SK-N-SH (cell line): Measurements from ENCODE around the gene HECTD4. TPM values are rescaled to one million over a fixed set of nuclear protein-coding genes. Genes with fewer than 3 reads are reported as not detected.

Experiments used
- CTCF ChIA-PET: fragments of 300-600, 350-600 bp; formaldehyde crosslinking; extraction: SDS; loops from one replicate; lab custom pipeline; 2021; lab: Yijun Ruan, JAX
- POLR2A ChIA-PET: fragments of 350-600 bp; sonication (Branson Sonifier 250); formaldehyde crosslinking; extraction: SDS; loops from one replicate; lab custom pipeline; 2020; ENCODE audit warnings: antibody characterized with exemption, inconsistent platforms; lab: Yijun Ruan, JAX
- DNase-seq: peaks from one replicate; pipeline ENCODE4 v3.0.0; 2012
- H2AFZ ChIP-seq: fragments of 200-600 bp; sonication (generic); 2 replicates; pipeline ENCODE4 v1.8.1; 2016; ENCODE audit warnings: antibody characterized with exemption, mild to moderate bottlenecking, low read depth
- H3F3A ChIP-seq: fragments of 200-600 bp; sonication (generic); replicated peaks from 2 replicates; pipeline ENCODE3; 2016; ENCODE audit warnings: antibody characterized with exemption, mild to moderate bottlenecking; ENCODE audit not compliant: insufficient read depth
- H3K27ac ChIP-seq, 2 experiments: fragments of 200-500 bp in 1 of 2; fragments of 200-600 bp in 1 of 2; sonication (Bioruptor generic) in 1 of 2; sonication (generic), shearing (Covaris generic) in 1 of 2; 2 replicates each; pipeline versions ENCODE4 v1.5.1 to v1.6.1; 2014 to 2016; ENCODE audit warnings: low read depth in 2 of 2, inconsistent platforms in 1 of 2, low read length in 1 of 2, mild to moderate bottlenecking in 1 of 2, mixed read lengths in 1 of 2
- H3K27me3 ChIP-seq: fragments of 200-600 bp; sonication (generic), shearing (Covaris generic); 2 replicates; pipeline ENCODE4 v1.6.1; 2016; ENCODE audit warnings: mixed run types; ENCODE audit not compliant: insufficient read depth
- H3K36me3 ChIP-seq, 2 experiments: fragments of 200-500 bp in 1 of 2; fragments of 200-600 bp in 1 of 2; sonication (Bioruptor generic) in 1 of 2; sonication (generic) in 1 of 2; replicated peaks in 1 of 2; 2 replicates each; pipeline versions ENCODE3 to v1.5.1; 2014 to 2016; ENCODE audit warnings: low read length in 1 of 2, mild to moderate bottlenecking in 1 of 2; ENCODE audit not compliant: insufficient read depth in 2 of 2, control insufficient read depth in 1 of 2
- H3K4me1 ChIP-seq, 2 experiments: fragments of 200-500 bp in 1 of 2; fragments of 200-600 bp in 1 of 2; sonication (Bioruptor generic) in 1 of 2; sonication (generic), shearing (Covaris generic) in 1 of 2; 2 replicates each; pipeline versions ENCODE4 v1.5.1 to v1.6.1; 2014 to 2016; ENCODE audit warnings: low read depth in 1 of 2, low read length in 1 of 2, mixed run types in 1 of 2; ENCODE audit not compliant: insufficient read depth in 2 of 2, control insufficient read depth in 1 of 2
- H3K4me2 ChIP-seq: fragments of 200-600 bp; sonication (generic), shearing (Covaris generic); 2 replicates; pipeline ENCODE4 v1.6.1; 2017; ENCODE audit warnings: mixed run types
- H3K4me3 ChIP-seq, 2 experiments: fragments of 200-500 bp in 1 of 2; fragments of 200-600 bp in 1 of 2; sonication (Bioruptor generic) in 1 of 2; sonication (generic), shearing (Covaris generic) in 1 of 2; 2 replicates each; pipeline versions ENCODE4 v1.5.1 to v1.8.1; 2014 to 2016; ENCODE audit warnings: low read depth in 2 of 2, inconsistent platforms in 1 of 2, low read length in 1 of 2, mild to moderate bottlenecking in 1 of 2, mixed read lengths in 1 of 2, moderate library complexity in 1 of 2
- H3K79me2 ChIP-seq: fragments of 200-600 bp; sonication (generic); 2 replicates; pipeline ENCODE4 v1.8.1; 2017; ENCODE audit warnings: mild to moderate bottlenecking; ENCODE audit not compliant: insufficient read depth
- H3K9ac ChIP-seq: fragments of 200-600 bp; sonication (generic); 2 replicates; pipeline ENCODE4 v1.6.1; 2017; ENCODE audit warnings: mixed run types
- H3K9me2 ChIP-seq: fragments of 200-600 bp; sonication (generic); 2 replicates; pipeline ENCODE4 v1.6.1; 2017; ENCODE audit warnings: mixed run types
- H3K9me3 ChIP-seq: fragments of 200-600 bp; sonication (generic); 2 replicates; pipeline ENCODE4 v1.6.1; 2017; ENCODE audit warnings: mixed run types, mild to moderate bottlenecking, moderate library complexity
- H4K20me1 ChIP-seq: fragments of 200-600 bp; sonication (generic); 2 replicates; pipeline ENCODE4 v1.6.1; 2017; ENCODE audit warnings: mild to moderate bottlenecking, mixed run types; ENCODE audit not compliant: insufficient read depth
- EP300 ChIP-seq, 2 experiments: IDR thresholded peaks; 2 replicates each; pipeline versions ENCODE4 v1.4.0 to v1.6.1; 2012; ENCODE audit warnings: borderline replicate concordance in 1 of 2, low read depth in 1 of 2, low read length in 1 of 2
- FOXM1 ChIP-seq: IDR thresholded peaks from 2 replicates; pipeline ENCODE4 v1.4.0; 2012; ENCODE audit warnings: low read depth, mild to moderate bottlenecking
- GATA2 ChIP-seq: sonication (generic); formaldehyde crosslinking; IDR thresholded peaks from 2 replicates; pipeline ENCODE4 v1.5.0; 2020; ENCODE audit warnings: mild to moderate bottlenecking, missing genetic modification reagents
- NFIC ChIP-seq: IDR thresholded peaks from 2 replicates; pipeline ENCODE4 v1.4.0; 2012; ENCODE audit warnings: borderline replicate concordance
- NRF1 ChIP-seq: IDR thresholded peaks from 2 replicates; pipeline ENCODE4 v1.6.1; 2012; ENCODE audit warnings: low read depth, mild to moderate bottlenecking, low read length
- RAD21 ChIP-seq: IDR thresholded peaks from 2 replicates; pipeline ENCODE4 v1.6.1; 2012; ENCODE audit warnings: mild to moderate bottlenecking, low read length
- RFX5 ChIP-seq: IDR thresholded peaks from 2 replicates; pipeline ENCODE4 v1.6.1; 2012; ENCODE audit warnings: mild to moderate bottlenecking, improper control_type of control experiment, low read length
- RXRA ChIP-seq: IDR thresholded peaks from 2 replicates; pipeline ENCODE4 v1.4.0; 2012; ENCODE audit warnings: low read depth, mild to moderate bottlenecking, borderline replicate concordance
- SIN3A ChIP-seq: IDR thresholded peaks from 2 replicates; pipeline ENCODE4 v1.6.1; 2012; ENCODE audit warnings: low read depth, mild to moderate bottlenecking, low read length, moderate library complexity, borderline replicate concordance
- TAF1 ChIP-seq: IDR thresholded peaks from 2 replicates; pipeline ENCODE4 v1.6.1; 2012; ENCODE audit warnings: low read depth, mild to moderate bottlenecking, low read length, moderate library complexity, borderline replicate concordance
- YY1 ChIP-seq: IDR thresholded peaks from 2 replicates; pipeline ENCODE4 v1.4.0; 2012; ENCODE audit warnings: low read depth, mild to moderate bottlenecking
- WGBS: methylation state at CpG from one replicate; pipeline ENCODE4 v1.1.6; 2017; ENCODE audit warnings: low lambda C conversion rate; 5-methylcytosine and 5-hydroxymethylcytosine counted together
- polyA plus RNA-seq, 3 experiments: library from polyadenylated mRNA; depleted of rRNA; stranded (reverse); fragments of >200 nt; gene quantifications; 2 replicates each; pipeline ENCODE4 v1.2.3, GENCODE V29; 2012
- TF ChIP-seq, protein P1 (sequence below): IDR thresholded peaks from 2 replicates; pipeline ENCODE4; 2012
- TF ChIP-seq, protein P2 (sequence below): IDR thresholded peaks from 2 replicates; pipeline ENCODE4 v1.6.1; 2012; ENCODE audit warnings: mild to moderate bottlenecking, low read depth, low read length, moderate library complexity
- TF ChIP-seq, protein P3 (sequence below): fragments of 150-350 bp; IDR thresholded peaks from 2 replicates; pipeline ENCODE4 v1.6.1; 2016; ENCODE audit warnings: mild to moderate bottlenecking, low read depth, low read length
- TF ChIP-seq, protein P4 (sequence below): fragments of 150-350 bp; IDR thresholded peaks from 2 replicates; pipeline ENCODE4 v1.6.1; 2017; ENCODE audit warnings: antibody characterized with exemption, low read length, low read depth, borderline replicate concordance

The HECTD4 gene
- polyA plus RNA-seq, 1 of the 3 experiments (the other 2 are of a cell fraction), result 14.6 TPM

DNA sequence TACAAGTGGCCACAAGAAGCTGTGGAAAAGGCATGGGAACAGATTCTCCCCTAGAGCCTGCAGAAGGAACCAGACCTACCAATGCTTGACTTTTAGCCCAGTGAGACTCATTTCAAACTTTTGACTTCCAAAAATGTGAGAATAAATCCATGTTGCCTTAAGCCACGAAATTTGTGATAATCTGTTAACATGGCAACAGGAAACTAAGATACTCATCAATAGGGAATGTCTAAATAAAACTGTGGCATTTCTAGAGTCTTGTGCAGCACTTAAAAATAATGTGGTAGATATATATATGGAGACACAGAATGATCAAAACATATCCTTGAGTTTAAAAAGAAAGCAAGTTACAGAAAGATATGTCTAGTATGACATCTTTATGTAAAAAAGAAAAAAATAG lies 12.0 kb downstream of the HECTD4 start:
- TF ChIP-seq TAF1 (no peak), RFX5 (no peak), RAD21 (no peak), YY1 (no peak), FOXM1 (no peak), SIN3A (no peak), NRF1 (no peak)
- H2AFZ ChIP-seq, result no peak overlapping the region
- ChIA-PET CTCF (no interaction called here), POLR2A (no interaction called here)
- no peak overlapping the region for H3K9ac ChIP-seq
- H3F3A ChIP-seq, result peaks cover 6% of the 10 kb centered on the region
- no peaks in the 10 kb centered on the region for H3K9me3 ChIP-seq
- no peaks in the 10 kb centered on the region for H3K9me2 ChIP-seq
- H4K20me1 ChIP-seq, result peaks cover 40% of the 10 kb centered on the region
- peaks cover 93% of the 10 kb centered on the region for H3K79me2 ChIP-seq
- WGBS, result 35% methylated on average over 1 of the region's 1 CpG
- no peaks in the 10 kb centered on the region for H3K27me3 ChIP-seq
- no peaks in the 10 kb centered on the region for H3K36me3 ChIP-seq
- H3K4me1 ChIP-seq, result no peaks in the 10 kb centered on the region
- peak overlapping the region in 1 of 2 experiments; percentile 30; a peak in 1 of 4 replicates for H3K27ac ChIP-seq
- H3K4me3 ChIP-seq, result no peak overlapping the region
- no peak overlapping the region for H3K4me2 ChIP-seq
- DNase-seq, result no peak

DNA sequence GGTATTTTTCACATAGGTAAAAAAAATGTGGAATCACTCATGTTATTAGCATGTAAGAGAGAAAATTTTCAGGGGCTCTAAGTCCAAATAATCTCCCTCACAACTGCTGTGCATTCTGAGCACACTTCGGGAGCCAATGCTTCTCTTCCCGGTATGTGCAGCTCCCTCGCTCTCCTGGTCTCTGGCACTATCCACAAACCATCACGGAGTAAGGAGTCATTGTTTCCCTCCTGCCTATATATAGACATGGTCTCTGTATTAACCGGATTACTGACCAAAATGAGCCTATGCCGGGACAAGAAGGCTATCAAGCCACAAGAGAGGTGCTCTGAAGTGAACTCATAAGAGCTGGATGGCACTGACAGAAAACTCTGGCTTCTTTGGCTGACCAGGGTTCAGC lies 13.4 kb downstream of the HECTD4 start:
- H3K9ac ChIP-seq, result no peak overlapping the region
- H4K20me1 ChIP-seq, result peaks cover 38% of the 10 kb centered on the region
- peaks cover 6% of the 10 kb centered on the region for H3F3A ChIP-seq
- H3K9me2 ChIP-seq, result no peaks in the 10 kb centered on the region
- CTCF ChIA-PET, result interaction anchor here (0.8 to 1.0 kb wide), 2 partner anchors 9 to 21 kb away, joined by 3 to 4 read pairs; no protein-coding TSS in a partner anchor
- H3K27me3 ChIP-seq, result no peaks in the 10 kb centered on the region
- peaks cover 92% of the 10 kb centered on the region for H3K79me2 ChIP-seq
- no peak for DNase-seq
- TF ChIP-seq, protein P1, sequence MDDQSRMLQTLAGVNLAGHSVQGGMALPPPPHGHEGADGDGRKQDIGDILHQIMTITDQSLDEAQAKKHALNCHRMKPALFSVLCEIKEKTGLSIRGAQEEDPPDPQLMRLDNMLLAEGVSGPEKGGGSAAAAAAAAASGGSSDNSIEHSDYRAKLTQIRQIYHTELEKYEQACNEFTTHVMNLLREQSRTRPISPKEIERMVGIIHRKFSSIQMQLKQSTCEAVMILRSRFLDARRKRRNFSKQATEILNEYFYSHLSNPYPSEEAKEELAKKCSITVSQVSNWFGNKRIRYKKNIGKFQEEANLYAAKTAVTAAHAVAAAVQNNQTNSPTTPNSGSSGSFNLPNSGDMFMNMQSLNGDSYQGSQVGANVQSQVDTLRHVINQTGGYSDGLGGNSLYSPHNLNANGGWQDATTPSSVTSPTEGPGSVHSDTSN, result no peak
- TF ChIP-seq, protein P2, sequence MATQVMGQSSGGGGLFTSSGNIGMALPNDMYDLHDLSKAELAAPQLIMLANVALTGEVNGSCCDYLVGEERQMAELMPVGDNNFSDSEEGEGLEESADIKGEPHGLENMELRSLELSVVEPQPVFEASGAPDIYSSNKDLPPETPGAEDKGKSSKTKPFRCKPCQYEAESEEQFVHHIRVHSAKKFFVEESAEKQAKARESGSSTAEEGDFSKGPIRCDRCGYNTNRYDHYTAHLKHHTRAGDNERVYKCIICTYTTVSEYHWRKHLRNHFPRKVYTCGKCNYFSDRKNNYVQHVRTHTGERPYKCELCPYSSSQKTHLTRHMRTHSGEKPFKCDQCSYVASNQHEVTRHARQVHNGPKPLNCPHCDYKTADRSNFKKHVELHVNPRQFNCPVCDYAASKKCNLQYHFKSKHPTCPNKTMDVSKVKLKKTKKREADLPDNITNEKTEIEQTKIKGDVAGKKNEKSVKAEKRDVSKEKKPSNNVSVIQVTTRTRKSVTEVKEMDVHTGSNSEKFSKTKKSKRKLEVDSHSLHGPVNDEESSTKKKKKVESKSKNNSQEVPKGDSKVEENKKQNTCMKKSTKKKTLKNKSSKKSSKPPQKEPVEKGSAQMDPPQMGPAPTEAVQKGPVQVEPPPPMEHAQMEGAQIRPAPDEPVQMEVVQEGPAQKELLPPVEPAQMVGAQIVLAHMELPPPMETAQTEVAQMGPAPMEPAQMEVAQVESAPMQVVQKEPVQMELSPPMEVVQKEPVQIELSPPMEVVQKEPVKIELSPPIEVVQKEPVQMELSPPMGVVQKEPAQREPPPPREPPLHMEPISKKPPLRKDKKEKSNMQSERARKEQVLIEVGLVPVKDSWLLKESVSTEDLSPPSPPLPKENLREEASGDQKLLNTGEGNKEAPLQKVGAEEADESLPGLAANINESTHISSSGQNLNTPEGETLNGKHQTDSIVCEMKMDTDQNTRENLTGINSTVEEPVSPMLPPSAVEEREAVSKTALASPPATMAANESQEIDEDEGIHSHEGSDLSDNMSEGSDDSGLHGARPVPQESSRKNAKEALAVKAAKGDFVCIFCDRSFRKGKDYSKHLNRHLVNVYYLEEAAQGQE, result no peak
- no peak for TF ChIP-seq YY1
- no peak for TF ChIP-seq RAD21
- no peak for TF ChIP-seq EP300 (IDR thresholded peaks at IDR 0.05; ENCODE audit: borderline replicate concordance in 1 of 2, low read depth in 1 of 2, low read length in 1 of 2)
- TF ChIP-seq, protein P3, sequence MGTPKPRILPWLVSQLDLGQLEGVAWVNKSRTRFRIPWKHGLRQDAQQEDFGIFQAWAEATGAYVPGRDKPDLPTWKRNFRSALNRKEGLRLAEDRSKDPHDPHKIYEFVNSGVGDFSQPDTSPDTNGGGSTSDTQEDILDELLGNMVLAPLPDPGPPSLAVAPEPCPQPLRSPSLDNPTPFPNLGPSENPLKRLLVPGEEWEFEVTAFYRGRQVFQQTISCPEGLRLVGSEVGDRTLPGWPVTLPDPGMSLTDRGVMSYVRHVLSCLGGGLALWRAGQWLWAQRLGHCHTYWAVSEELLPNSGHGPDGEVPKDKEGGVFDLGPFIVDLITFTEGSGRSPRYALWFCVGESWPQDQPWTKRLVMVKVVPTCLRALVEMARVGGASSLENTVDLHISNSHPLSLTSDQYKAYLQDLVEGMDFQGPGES, result no peak
- TF ChIP-seq, protein P4, sequence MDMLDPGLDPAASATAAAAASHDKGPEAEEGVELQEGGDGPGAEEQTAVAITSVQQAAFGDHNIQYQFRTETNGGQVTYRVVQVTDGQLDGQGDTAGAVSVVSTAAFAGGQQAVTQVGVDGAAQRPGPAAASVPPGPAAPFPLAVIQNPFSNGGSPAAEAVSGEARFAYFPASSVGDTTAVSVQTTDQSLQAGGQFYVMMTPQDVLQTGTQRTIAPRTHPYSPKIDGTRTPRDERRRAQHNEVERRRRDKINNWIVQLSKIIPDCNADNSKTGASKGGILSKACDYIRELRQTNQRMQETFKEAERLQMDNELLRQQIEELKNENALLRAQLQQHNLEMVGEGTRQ, result no peak
- no peak for TF ChIP-seq SIN3A
- TF ChIP-seq RXRA, result no peak
- no peak for TF ChIP-seq GATA2
- TF ChIP-seq NFIC, result no peak
- TF ChIP-seq, all 33 proteins: peak for 0
- WGBS, result 93% methylated on average over 6 of the region's 6 CpGs
- Histone ChIP-seq H3K36me3 (no peaks in the 10 kb centered on the region), H3K4me2 (no peak overlapping the region), H3K27ac (no peak overlapping the region), H3K4me3 (no peak overlapping the region), H3K9me3 (no peaks in the 10 kb centered on the region), H2AFZ (no peak overlapping the region), H3K4me1 (no peaks in the 10 kb centered on the region)
- POLR2A ChIA-PET, result no interaction called here
